HG03432 (cell line): Measurements from ENCODE around the gene PTPRE.

Experiments
- ATAC-seq: cut with Tn5 transposase; IDR thresholded peaks from one replicate; pipeline ENCODE4 v1.9.1; 2021; ENCODE audit warnings: mild to moderate bottlenecking, moderate library complexity; ENCODE audit not compliant: unreplicated experiment

PTPRE gene

GRCh38 chr10:127996586-127996985 is 89.7 kb downstream of the PTPRE start:
- ATAC-seq = no peak

DNA sequence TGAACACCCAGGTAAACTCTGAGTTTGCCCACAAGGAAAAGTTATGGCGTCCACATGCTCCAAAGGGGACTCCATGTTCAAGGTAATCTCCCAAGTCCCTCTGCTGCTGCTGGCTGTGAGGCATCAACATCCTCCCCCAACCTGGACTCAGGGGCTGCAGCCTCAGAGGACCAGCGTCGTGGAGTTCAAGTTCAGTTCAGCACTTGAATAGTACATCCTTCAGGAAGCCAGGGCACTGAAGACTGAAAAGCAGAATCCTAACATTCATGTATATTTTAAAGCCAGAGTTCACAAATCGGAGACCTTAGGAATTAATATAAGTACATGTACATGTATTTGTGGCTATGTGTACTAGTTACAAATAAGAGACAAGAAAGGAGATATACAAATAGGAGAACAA is 90.4 kb downstream of the PTPRE start:
- ATAC-seq = no peak

GRCh38 chr10:127997937-127998336 is 91.0 kb downstream of the PTPRE start:
- no peak for ATAC-seq

DNA sequence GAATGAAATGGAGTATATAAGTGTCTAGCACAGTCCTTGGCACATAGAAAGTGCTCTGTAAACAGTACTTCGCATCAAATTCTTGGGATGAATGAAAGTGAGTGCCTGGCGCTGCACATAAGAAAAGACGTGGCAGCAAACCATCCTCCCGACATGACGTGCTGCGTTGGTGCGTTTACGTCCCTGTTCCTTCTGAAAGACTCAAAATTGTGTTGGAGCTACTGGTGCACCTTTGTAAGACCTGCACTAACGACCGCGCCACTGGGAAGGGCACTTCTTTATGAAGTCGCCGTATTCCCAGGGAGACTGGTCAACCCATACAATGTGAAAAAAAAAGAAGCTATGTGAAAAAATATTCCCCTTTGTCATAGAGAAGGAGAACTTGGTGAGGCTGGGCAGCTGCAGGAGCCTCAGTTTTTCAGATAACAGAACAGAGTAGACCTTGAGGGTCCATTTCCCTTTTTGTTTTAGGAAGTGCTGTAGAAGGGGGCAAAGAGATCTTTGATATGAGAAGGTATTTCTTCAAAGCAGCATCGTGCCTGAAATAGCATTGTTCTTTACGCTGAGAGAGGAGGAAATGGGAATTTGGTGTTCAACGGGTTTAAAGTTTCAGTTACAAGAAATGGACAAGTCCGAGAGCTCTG is 91.7 kb downstream of the PTPRE start:
- ATAC-seq = no peak

DNA sequence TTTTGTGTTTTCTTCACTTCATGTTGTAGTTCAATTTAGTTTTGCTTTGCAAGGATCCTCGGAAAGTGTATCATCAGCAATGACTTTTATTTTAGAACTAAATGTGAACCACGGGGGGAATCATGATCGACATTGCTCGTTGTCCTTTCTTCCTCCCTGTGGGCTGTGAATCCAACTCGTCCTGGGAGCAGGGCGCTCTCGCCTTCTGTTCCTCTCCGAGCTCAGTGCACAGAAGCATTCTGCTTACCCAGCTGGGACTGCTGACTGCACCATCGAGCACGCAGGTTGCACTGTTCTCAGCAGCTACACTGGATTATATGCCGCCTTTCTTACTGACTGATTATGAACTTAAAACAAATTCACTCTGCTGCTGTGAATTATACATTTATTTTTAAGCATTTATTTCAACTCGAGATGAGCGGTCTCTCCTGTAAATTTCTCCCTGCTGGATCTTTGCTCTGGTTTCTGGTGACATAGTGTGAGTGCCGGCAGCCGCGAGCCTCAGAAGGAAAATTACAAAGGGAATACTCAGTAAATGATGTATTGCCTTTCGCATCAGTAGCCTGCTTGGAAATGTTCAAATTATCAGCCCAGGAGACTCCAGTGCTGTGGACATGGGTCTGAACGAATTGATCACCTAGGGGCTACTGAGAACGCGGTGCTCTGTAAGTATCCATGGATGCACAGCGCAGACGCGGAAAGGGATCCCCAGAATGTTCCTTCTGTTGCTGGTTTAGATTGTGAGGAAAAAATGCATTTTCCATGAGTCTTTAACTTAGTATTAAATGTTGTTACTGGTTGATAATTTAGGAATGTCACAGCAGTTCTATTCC is 92.6 kb downstream of the PTPRE start:
- ATAC-seq = no peak

- no peak for ATAC-seq
Measured at GRCh38 chr10:128000471-128001362, 93.8 kb downstream of the PTPRE start.

DNA sequence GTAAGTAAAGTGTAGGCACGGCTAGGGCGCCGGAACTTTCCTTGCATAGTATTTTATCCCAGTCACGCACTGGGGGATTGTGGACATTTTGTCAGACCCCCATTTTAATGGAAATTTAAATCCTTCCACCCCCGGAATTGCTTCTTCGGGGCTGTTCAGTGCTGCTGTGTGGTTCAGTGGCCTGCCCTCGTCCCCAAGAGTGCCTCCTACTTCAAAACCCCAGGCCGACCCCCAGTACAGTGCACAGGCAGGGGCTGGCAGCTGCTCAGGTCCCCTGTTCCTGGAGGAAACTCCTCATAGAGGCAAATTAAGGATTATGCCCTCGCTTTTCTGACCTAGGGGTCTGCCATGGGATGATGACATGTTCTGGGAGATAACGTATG is 94.5 kb downstream of the PTPRE start:
- ATAC-seq = no peak

- no peak for ATAC-seq
Measured at GRCh38 chr10:128001849-128002248, 94.9 kb downstream of the PTPRE start.

DNA sequence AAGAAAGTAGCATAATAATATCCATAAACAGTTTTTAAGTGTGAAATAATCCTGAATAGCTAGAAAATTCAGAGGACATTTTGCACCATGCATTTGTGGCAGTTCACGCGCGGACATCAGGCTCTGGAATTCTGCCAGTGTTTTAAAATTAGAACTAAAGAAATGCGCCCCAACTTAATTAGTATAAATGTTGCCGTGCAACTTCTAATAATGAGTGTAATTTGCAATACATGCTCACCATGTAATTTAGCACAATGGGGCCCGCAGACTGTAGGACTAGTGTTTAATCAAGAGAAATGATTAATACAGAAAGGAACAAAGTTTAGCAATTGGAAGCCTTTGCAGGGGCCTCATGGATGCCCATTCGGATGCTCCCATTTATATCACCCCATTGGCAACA is 96.6 kb downstream of the PTPRE start:
- ATAC-seq = no peak

DNA sequence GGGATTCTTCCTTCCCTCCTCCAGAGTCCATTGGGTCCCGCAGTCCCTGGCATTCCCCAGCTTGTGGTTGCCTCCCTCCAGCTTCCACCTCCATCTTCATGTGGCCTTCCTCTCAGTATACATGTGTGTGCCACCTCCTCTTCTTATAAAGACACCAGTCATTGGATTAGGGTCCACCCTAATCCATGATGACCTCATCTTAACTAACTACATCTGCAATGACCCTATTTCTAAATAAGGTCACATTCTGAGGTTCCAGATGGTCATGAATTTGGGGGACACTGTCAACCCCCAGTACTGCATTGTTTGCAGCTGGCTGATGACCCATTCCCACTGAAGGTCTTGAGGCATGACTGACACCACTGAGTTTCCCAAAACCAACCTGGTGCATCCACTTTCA is 99.0 kb downstream of the PTPRE start:
- ATAC-seq = no peak

DNA sequence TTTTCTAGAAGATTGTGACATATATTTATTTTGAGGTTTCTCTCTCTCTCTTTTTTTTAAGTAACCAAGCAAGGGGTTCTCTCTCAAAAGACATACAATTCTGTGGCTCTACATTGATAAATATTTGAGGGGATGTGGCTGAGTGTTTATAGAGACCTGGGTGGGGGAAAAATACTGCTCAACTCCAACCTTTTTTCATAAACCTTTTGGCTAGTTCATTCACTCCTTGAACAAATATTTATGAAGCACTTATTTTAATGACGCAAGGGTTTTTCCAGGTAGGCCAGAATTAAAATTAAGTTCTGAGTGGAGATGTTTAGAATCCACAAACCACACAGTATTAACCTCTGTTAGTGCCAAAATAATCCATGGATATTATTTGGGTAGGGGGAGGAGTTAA is 100.2 kb downstream of the PTPRE start:
- no peak for ATAC-seq

DNA sequence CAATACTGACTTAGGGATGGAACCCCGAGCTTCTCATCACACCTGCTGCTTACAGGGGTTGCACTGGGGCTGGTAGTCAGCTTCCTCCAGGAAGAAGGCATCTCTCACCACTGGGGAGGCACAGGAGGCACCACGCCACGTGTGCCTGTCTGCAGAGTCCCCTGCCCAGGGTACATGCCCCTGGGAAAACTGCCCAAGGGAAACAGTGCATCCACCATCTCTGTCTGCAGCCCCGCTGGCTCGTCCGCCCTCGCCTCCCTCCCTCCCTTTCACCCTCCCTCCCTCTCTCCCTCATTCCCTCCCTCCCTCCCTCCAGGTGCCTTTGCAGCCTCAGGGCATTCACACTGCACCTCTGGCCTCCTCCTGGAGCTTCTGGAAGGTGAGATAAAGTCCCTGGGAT is 101.1 kb downstream of the PTPRE start:
- no peak for ATAC-seq

- no peak for ATAC-seq
Measured at GRCh38 chr10:128008521-128009250, 101.8 kb downstream of the PTPRE start.

GRCh38 chr10:128009372-128010126 is 102.6 kb downstream of the PTPRE start:
- no peak for ATAC-seq

GRCh38 chr10:128011059-128011979 is 104.4 kb downstream of the PTPRE start:
- ATAC-seq = peak; percentile 87

DNA sequence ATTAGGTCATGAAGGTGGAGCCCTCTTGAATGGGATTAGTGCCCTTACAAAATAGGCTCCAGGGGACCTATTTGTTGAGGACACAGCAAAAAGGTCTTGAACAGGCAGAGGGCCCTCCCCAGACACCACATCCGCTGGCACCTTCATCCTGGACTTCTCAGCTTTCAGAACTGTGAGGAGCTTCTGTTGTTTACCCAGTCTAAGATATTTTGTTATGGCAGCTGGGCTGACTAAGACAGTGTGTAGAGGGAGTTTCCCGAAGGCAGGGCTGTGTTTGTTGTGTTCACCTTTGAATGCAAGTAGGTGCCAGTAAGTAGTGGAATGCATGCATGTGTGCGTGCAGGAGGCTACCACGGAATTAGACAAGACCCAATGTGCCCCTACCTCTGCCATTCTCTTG is 106.7 kb downstream of the PTPRE start:
- ATAC-seq = no peak

GRCh38 chr10:128014236-128014635 is 107.3 kb downstream of the PTPRE start:
- ATAC-seq = no peak

DNA sequence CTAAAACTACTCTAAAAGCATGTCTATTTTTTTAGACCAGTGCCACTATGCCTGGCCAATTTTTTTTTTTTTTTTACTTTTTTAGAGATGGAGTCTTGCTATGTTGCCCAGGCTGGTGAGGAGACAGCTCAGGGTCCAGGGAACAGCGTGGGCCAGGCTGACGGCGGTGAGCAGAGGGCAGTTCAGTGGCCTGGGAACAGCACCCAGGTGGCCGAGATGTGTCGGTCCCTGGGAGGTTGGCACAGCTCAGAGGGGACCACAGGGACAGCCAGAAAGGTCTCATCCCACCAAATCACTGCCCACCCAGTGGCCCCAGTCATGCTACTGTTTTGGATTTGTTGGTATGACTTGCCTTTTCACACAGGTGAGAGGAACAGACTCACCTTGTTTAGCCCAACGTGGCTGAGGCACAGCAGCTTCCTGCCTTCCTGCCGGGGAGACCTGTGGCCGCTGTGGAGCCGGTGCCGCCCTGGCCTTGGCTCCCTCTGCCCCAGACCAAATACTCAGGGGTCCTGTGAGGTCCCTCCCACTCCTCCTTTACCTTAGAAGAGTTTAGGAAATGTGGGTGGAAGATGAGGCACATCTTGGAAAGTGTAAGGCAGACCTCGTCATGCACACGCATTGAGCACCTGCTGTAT is 109.6 kb downstream of the PTPRE start:
- ATAC-seq = no peak

- no peak for ATAC-seq
Measured at GRCh38 chr10:128017822-128018221, 110.9 kb downstream of the PTPRE start.
